A549 treated with CORT108297 at 1 μM for 4 hours (cell line): ENCODE results near the gene RALBP1. TPM values are rescaled to one million over a fixed set of nuclear protein-coding genes. Genes with fewer than 3 reads are reported as not detected.

Experiments
- total RNA-seq: library from RNA; stranded (reverse); fragments of 200-300 nt; extraction: Qiagen RNA extraction; gene quantifications from 5 replicates; pipeline ENCODE4 v1.2.3, GENCODE V29; 2022

Gene RALBP1
- total RNA-seq, result 23.9 to 30.6 TPM (median 28.1 TPM) in 5 replicates

DNA sequence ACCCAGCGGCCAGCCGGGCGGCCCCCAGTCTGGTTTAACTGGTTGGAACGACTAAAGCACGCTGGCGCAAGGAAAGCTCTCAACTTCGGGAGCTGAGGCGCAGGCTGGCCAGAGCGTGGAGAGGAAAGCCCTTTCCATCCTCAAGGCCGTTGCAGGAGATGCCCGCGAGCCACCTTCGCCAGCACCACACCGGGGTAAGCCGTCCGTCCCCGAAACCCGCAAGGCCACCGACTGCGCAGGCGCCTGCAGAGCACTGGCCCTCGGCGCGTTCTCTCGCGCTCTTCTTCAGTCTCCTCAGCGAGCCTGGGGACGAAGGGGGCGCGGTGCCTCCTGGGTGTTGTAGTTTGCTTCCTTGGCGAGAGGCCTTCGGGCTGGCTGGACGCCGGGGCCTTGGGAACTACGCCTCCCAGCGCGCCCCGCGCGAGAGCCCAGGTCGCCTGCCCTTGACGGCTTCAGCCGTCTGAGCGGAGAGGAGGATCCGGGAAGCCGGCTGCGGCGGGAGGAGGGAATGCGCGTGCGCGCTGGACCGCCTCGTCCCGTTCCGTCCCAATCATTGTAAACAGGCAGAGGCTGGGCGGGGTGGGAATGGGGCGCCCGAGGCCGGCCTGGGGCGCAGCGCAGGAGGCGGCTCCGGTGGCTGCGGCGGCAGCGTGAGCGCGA lies at the start of gene RALBP1:
Gene RALBP1 (plus strand): TSS at position 531 of the 660 bp plus-strand sequence. CDS start 37,533 bp downstream, outside the sequence.

Other genes with a start within 250 kb of the RALBP1 start
- gene TWSG1, start 140.7 kb upstream of the RALBP1 start, total RNA-seq, result 13.5 to 19.0 TPM (median 16.7 TPM) in 5 replicates
- gene PPP4R1, start 139.0 kb downstream of the RALBP1 start, total RNA-seq, result 39.7 to 42.5 TPM (median 40.0 TPM) in 5 replicates
- 23.0 to 30.6 TPM (median 27.1 TPM) in 5 replicates for gene RAB31, start 232.8 kb downstream of the RALBP1 start, total RNA-seq